ENCODE results near the gene OTOA.
"Not testable (repeated sequence)": the region's sequence is repeated elsewhere in the genome, so short reads cannot be mapped to it uniquely, and the experiment has no call there.

The OTOA gene

DNA sequence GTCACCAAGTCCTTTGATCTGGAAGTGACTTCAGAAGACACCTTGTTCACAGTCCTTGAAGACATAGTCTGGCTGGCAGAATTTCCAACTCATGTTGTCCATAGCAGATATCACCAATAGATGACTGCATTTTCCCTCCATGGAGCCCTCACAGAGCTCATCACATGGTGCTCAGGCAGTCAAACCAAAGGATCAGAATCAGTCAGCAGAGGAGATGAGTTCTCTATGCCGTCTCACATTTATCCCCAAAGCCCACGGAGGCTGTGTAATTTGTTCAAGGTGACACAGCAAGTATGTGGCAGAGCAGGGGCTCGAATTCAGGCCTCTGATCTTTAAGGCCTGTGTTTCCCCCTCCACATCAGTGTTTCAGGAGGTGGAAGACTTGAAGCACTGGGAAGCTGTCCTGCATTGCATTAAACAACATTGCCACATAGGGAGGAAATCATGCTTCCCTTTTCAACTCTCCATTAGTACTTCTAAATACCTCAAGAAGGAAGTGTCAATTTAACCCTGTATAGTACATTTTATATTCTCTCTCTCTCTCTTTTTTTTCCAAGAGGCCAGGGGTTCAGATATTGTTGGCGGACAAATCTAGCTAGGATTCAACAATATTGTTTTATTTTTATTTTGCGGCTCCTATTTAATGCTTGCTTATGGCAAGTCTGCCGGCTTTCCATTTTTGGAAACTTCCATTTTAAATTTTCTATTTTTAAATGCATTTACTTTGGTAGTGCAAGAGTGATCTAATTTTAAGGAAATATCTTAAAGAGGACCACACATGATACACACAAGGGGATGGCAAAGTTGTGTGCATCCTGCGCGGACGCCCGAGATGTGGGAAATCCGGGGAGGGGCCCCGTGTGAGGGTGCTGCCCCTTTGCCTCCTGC lies 92.7 kb downstream of the OTOA start:
- H3K9ac ChIP-seq (ENCODE audit: low read length); H3K27ac ChIP-seq (ENCODE audit: low read depth, low read length, poor library complexity, severe bottlenecking); H3K79me2 ChIP-seq (ENCODE audit: insufficient read depth, low read length); H2AFZ ChIP-seq (ENCODE audit: low read length); H3K36me3 ChIP-seq (ENCODE audit: insufficient read depth, low read length); H4K20me1 ChIP-seq (ENCODE audit: insufficient read depth, low read length); H3F3A ChIP-seq (ENCODE audit: insufficient read depth, low read length); H3K27me3 ChIP-seq (ENCODE audit: insufficient read depth, low read length); H3K9me3 ChIP-seq (ENCODE audit: low read length); H3K9me2 ChIP-seq (ENCODE audit: low read depth, low read length); H3K4me2 ChIP-seq (ENCODE audit: low read length); H3K4me3 ChIP-seq (ENCODE audit: low read depth, low read length, poor library complexity, severe bottlenecking); H3K4me1 ChIP-seq (ENCODE audit: insufficient read depth, low read length, severe bottlenecking): not testable (repeated sequence)

GRCh38 chr16:21757080-21757671 lies 93.4 kb downstream of the OTOA start:
- H3F3A ChIP-seq (ENCODE audit: insufficient read depth, low read length); H3K36me3 ChIP-seq (ENCODE audit: insufficient read depth, low read length); H3K9me2 ChIP-seq (ENCODE audit: low read depth, low read length); H3K79me2 ChIP-seq (ENCODE audit: insufficient read depth, low read length); H3K4me3 ChIP-seq (ENCODE audit: low read depth, low read length, poor library complexity, severe bottlenecking); H3K27me3 ChIP-seq (ENCODE audit: insufficient read depth, low read length); H2AFZ ChIP-seq (ENCODE audit: low read length); H3K4me2 ChIP-seq (ENCODE audit: low read length); H3K9me3 ChIP-seq (ENCODE audit: low read length); H4K20me1 ChIP-seq (ENCODE audit: insufficient read depth, low read length); H3K9ac ChIP-seq (ENCODE audit: low read length); H3K27ac ChIP-seq (ENCODE audit: low read depth, low read length, poor library complexity, severe bottlenecking); H3K4me1 ChIP-seq (ENCODE audit: insufficient read depth, low read length, severe bottlenecking): not testable (repeated sequence)

DNA sequence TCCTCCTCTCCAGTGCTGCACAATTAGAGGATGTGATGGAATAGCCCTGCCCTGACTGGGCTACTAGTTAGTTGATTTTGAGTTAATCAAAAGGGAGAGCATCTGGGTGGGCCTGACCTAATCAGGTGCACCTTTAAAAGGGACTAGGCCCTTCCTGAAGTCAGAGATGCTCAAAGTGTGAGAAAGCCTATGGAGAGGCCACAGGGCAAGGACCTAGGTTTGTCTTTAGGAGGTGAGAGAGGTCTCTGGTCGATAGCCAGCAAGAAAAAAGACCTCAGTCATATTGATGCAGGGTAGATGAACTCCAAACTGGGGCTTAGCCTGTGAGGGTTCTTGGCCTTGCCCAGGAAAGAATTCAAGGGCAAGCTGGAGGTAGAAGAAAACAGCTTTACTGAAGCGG lies 104.5 kb downstream of the OTOA start:
- not testable (repeated sequence) for H3K9me3 ChIP-seq (ENCODE audit: low read length); H3K4me1 ChIP-seq (ENCODE audit: insufficient read depth, low read length, severe bottlenecking); H3K4me2 ChIP-seq (ENCODE audit: low read length); H3K27me3 ChIP-seq (ENCODE audit: insufficient read depth, low read length); H2AFZ ChIP-seq (ENCODE audit: low read length); H3K36me3 ChIP-seq (ENCODE audit: insufficient read depth, low read length); H3K27ac ChIP-seq (ENCODE audit: low read depth, low read length, poor library complexity, severe bottlenecking); H4K20me1 ChIP-seq (ENCODE audit: insufficient read depth, low read length); H3K9ac ChIP-seq (ENCODE audit: low read length); H3K9me2 ChIP-seq (ENCODE audit: low read depth, low read length); H3F3A ChIP-seq (ENCODE audit: insufficient read depth, low read length); H3K79me2 ChIP-seq (ENCODE audit: insufficient read depth, low read length); H3K4me3 ChIP-seq (ENCODE audit: low read depth, low read length, poor library complexity, severe bottlenecking)

DNA sequence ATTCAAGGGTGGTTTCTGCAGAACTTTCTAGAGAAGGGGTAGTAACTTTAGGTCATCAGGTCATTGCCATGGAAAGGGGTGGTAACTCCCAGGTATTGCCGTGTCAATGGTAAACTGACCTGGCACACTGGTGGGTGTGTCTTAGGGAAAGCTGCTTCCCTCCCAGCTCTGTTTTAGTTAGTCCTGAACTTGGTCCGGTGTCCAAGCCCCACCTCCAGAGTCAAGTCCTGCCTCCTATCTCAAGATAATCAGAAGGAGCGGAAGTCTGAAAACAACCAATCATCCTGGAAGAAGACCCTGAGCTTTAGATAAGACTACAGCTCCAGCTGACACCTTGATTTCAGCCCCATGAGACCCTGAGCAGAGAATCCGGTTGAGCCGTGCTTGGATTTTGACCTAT lies 105.0 kb downstream of the OTOA start:
- not testable (repeated sequence) for H3K79me2 ChIP-seq (ENCODE audit: insufficient read depth, low read length); H3K9ac ChIP-seq (ENCODE audit: low read length); H3K27me3 ChIP-seq (ENCODE audit: insufficient read depth, low read length); H3K36me3 ChIP-seq (ENCODE audit: insufficient read depth, low read length); H4K20me1 ChIP-seq (ENCODE audit: insufficient read depth, low read length); H3F3A ChIP-seq (ENCODE audit: insufficient read depth, low read length); H3K4me1 ChIP-seq (ENCODE audit: insufficient read depth, low read length, severe bottlenecking); H3K27ac ChIP-seq (ENCODE audit: low read depth, low read length, poor library complexity, severe bottlenecking); H3K4me2 ChIP-seq (ENCODE audit: low read length); H2AFZ ChIP-seq (ENCODE audit: low read length); H3K9me2 ChIP-seq (ENCODE audit: low read depth, low read length); H3K4me3 ChIP-seq (ENCODE audit: low read depth, low read length, poor library complexity, severe bottlenecking); H3K9me3 ChIP-seq (ENCODE audit: low read length)

GRCh38 chr16:21769284-21769683 lies 105.5 kb downstream of the OTOA start:
- H4K20me1 ChIP-seq (ENCODE audit: insufficient read depth, low read length); H3K36me3 ChIP-seq (ENCODE audit: insufficient read depth, low read length); H3F3A ChIP-seq (ENCODE audit: insufficient read depth, low read length); H3K4me3 ChIP-seq (ENCODE audit: low read depth, low read length, poor library complexity, severe bottlenecking); H3K79me2 ChIP-seq (ENCODE audit: insufficient read depth, low read length); H3K27ac ChIP-seq (ENCODE audit: low read depth, low read length, poor library complexity, severe bottlenecking); H3K4me1 ChIP-seq (ENCODE audit: insufficient read depth, low read length, severe bottlenecking); H3K9me2 ChIP-seq (ENCODE audit: low read depth, low read length); H3K9ac ChIP-seq (ENCODE audit: low read length); H3K27me3 ChIP-seq (ENCODE audit: insufficient read depth, low read length); H2AFZ ChIP-seq (ENCODE audit: low read length); H3K4me2 ChIP-seq (ENCODE audit: low read length); H3K9me3 ChIP-seq (ENCODE audit: low read length): not testable (repeated sequence)

- H2AFZ ChIP-seq (ENCODE audit: low read length); H3K36me3 ChIP-seq (ENCODE audit: insufficient read depth, low read length); H3F3A ChIP-seq (ENCODE audit: insufficient read depth, low read length); H3K4me3 ChIP-seq (ENCODE audit: low read depth, low read length, poor library complexity, severe bottlenecking); H3K79me2 ChIP-seq (ENCODE audit: insufficient read depth, low read length); H4K20me1 ChIP-seq (ENCODE audit: insufficient read depth, low read length); H3K4me2 ChIP-seq (ENCODE audit: low read length); H3K9ac ChIP-seq (ENCODE audit: low read length); H3K9me2 ChIP-seq (ENCODE audit: low read depth, low read length); H3K27me3 ChIP-seq (ENCODE audit: insufficient read depth, low read length); H3K27ac ChIP-seq (ENCODE audit: low read depth, low read length, poor library complexity, severe bottlenecking); H3K9me3 ChIP-seq (ENCODE audit: low read length); H3K4me1 ChIP-seq (ENCODE audit: insufficient read depth, low read length, severe bottlenecking): not testable (repeated sequence)
Observed at GRCh38 chr16:21770584-21770983, 106.8 kb downstream of the OTOA start.

DNA sequence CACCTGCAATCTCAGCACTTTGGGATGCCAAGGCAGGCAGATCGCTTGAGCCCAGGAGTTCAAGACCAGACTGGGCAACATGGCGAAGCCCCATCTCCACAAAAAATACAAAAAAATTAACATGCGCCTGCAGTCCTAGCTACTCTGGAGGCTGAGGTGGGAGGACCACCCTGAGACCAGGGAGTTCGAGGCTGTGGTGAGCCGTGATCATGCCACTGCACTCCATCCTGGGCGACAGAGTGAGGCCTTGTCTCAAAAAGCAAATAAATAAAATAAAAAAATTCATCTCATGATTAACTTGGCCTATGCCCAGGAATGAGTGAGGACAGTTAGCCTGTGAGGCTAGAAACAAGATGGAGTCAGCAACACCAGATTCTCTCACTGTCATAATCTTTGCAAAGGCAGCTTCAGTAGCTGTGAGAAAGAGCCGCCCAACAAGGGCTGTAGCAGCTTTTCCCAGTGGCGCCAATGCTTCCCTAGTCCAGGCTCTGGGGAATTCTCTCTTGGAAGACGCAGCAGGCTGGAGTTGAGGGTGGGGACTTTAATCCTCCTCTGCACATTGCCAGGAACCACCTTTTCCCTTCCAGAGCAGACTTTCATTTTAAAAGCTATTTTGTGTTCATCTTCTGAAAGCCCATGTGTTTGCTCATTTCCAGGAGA lies 108.9 kb downstream of the OTOA start:
- H2AFZ ChIP-seq (ENCODE audit: low read length); H3K9me3 ChIP-seq (ENCODE audit: low read length); H3K79me2 ChIP-seq (ENCODE audit: insufficient read depth, low read length); H3K4me1 ChIP-seq (ENCODE audit: insufficient read depth, low read length, severe bottlenecking); H3K27ac ChIP-seq (ENCODE audit: low read depth, low read length, poor library complexity, severe bottlenecking); H3F3A ChIP-seq (ENCODE audit: insufficient read depth, low read length); H3K4me2 ChIP-seq (ENCODE audit: low read length); H4K20me1 ChIP-seq (ENCODE audit: insufficient read depth, low read length); H3K4me3 ChIP-seq (ENCODE audit: low read depth, low read length, poor library complexity, severe bottlenecking); H3K9me2 ChIP-seq (ENCODE audit: low read depth, low read length); H3K9ac ChIP-seq (ENCODE audit: low read length); H3K36me3 ChIP-seq (ENCODE audit: insufficient read depth, low read length); H3K27me3 ChIP-seq (ENCODE audit: insufficient read depth, low read length): not testable (repeated sequence)

All from OCI-LY1 (cell line).